Measurements from ENCODE around the gene SPTBN4. TPM values are rescaled to one million over a fixed set of nuclear protein-coding genes. Genes with fewer than 3 reads are reported as not detected.

Gene SPTBN4
- total and polyA plus RNA-seq, 2 of the 4 experiments (the other 2 are of a cell fraction): 0.72 to 0.91 TPM

GRCh38 chr19:40425450-40426287 lies 41.1 kb upstream of the SPTBN4 start, which contains the start of gene SERTAD1:
TSS of gene SERTAD1 (minus strand) at chr19:40425992. CDS start at chr19:40423546, 2,446 bp downstream.
- CTCF ChIA-PET: interaction anchor here (0.7 to 1.1 kb wide), 2 partner anchors 38 to 50 kb away, joined by 3 to 6 read pairs; no protein-coding TSS in a partner anchor
- Histone ChIP-seq H4K5ac (ENCODE audit: low read depth, low read length) (peak within 1 kb of the TSS; percentile 81), H4K20me1 (ENCODE audit: insufficient read depth, low read length) (peaks cover 10% of the 10 kb centered on the region), H2BK5ac (ENCODE audit: low read depth, low read length, poor library complexity, severe bottlenecking) (peak within 1 kb of the TSS; percentile 90), H3K9me3 (ENCODE audit: control insufficient read depth, insufficient read depth, low read length) (no peaks in the 10 kb centered on the region), H3K14ac (replicated peaks; ENCODE audit: low read depth, low read length) (peak within 1 kb of the TSS; percentile 99), H2AFZ (replicated peaks; ENCODE audit: low read length, poor library complexity) (peak within 1 kb of the TSS; percentile 93), H3K18ac (ENCODE audit: low read depth, low read length) (peak within 1 kb of the TSS; percentile 89), H3K4me1 (ENCODE audit: control insufficient read depth, insufficient read depth, low read length) (peaks cover 2% of the 10 kb centered on the region; the same call in 1 of the 2 replicates), H3K4me3 (ENCODE audit: insufficient read depth, low read depth, low read length) (peak within 1 kb of the TSS; percentile 71), H4K8ac (ENCODE audit: low read depth in 2 of 2, low read length in 2 of 2) (peak within 1 kb of the TSS; percentile 93 to 100), H2BK15ac (ENCODE audit: low read depth, low read length) (peak within 1 kb of the TSS; percentile 69), H3K4ac (ENCODE audit: low read depth, low read length) (peak within 1 kb of the TSS; percentile 96), H3K9ac (ENCODE audit: low read depth, low read length) (peak within 1 kb of the TSS; percentile 98), H3K27me3 (ENCODE audit: control insufficient read depth, insufficient read depth, low read length) (no peaks in the 10 kb centered on the region), H4K91ac (ENCODE audit: insufficient read depth, low read depth, low read length) (peak within 1 kb of the TSS; percentile 95), H3K23ac (ENCODE audit: low read depth, low read length) (peak within 1 kb of the TSS; percentile 100), H3K56ac (ENCODE audit: extremely low read depth, insufficient read depth, low read length) (peak within 1 kb of the TSS; percentile 100), H2BK20ac (ENCODE audit: low read depth, low read length) (peak within 1 kb of the TSS; percentile 30; the same call in 1 of the 2 replicates), H2BK120ac (ENCODE audit: low read depth, low read length) (peak within 1 kb of the TSS; percentile 82), H2AK5ac (ENCODE audit: low read depth, low read length) (peak within 1 kb of the TSS; percentile 98), H3K9me1 (ENCODE audit: insufficient read depth, low read length) (no peaks in the 10 kb centered on the region), H2AK9ac (replicated peaks; ENCODE audit: low read depth, low read length, poor library complexity) (peak within 1 kb of the TSS; percentile 97), H3K36me3 (ENCODE audit: control insufficient read depth, insufficient read depth, low read length) (peaks cover 12% of the 10 kb centered on the region), H3K27ac (ENCODE audit: insufficient read depth, low read length) (peak within 1 kb of the TSS; percentile 98), H3K4me2 (ENCODE audit: low read depth, low read length) (peak within 1 kb of the TSS; percentile 93), H3K79me1 (ENCODE audit: low read depth in 1 of 2, low read length in 2 of 2) (peaks cover 6 to 30% of the 10 kb centered on the region in 2 experiments; a peak in 2 of 4 replicates)
- in situ Hi-C loops (cut with MboI; ENCODE audit: low sequenced_read_pairs) (no loop called here), intact Hi-C loops (cut with micrococcal nuclease) (loop anchor here (1.0 to 10.0 kb wide), 2 partner anchors 18 to 121 kb away; no protein-coding TSS in a partner anchor), dilution Hi-C loops (cut with HindIII; ENCODE audit: low sequenced_read_pairs, unreplicated experiment) (no loop called here)
- BruUV-seq (replicated peaks): no TSS peak
- POLR2A ChIA-PET (ENCODE audit: unreplicated experiment): interaction anchor here (0.7 to 0.8 kb wide), 2 partner anchors 8 to 59 kb away, joined by 3 to 4 read pairs; no protein-coding TSS in a partner anchor
- 1% methylated on average over 28 of the region's 75 CpGs; no CpG with 5 or more reads in 1 of the 2 experiments for WGBS, 2 experiments (ENCODE audit: extremely low coverage in 2 of 2, insufficient read length in 1 of 2)
- peak; percentile 99 for DNase-seq
- peak; percentile 90 for ATAC-seq (ENCODE audit: low read depth)
- TF ChIP-seq BHLHE40 (IDR thresholded peaks at IDR 0.05; ENCODE audit: low read depth, low read length) (peak; percentile 19; the same call in 1 of the 2 replicates), CTCF (conservative IDR thresholded peaks at IDR 0.05; ENCODE audit: low read depth, low read length) (peak; percentile 49), MAFK (IDR thresholded peaks at IDR 0.05; ENCODE audit: low read depth, low read length) (no peak), CEBPB (IDR thresholded peaks at IDR 0.05; ENCODE audit: low read depth, low read length) (no peak), MXI1 (IDR thresholded peaks at IDR 0.05; ENCODE audit: borderline replicate concordance, low read depth, low read length) (peak; percentile 74; the same call in 1 of the 2 replicates), RAD21 (IDR thresholded peaks at IDR 0.05; ENCODE audit: low read length) (no peak), FOS (IDR thresholded peaks at IDR 0.05; ENCODE audit: low read depth, low read length) (peak; percentile 75), POLR2A (IDR thresholded peaks at IDR 0.05; ENCODE audit: low read depth, low read length) (peak; percentile 99), ELK1 (IDR thresholded peaks at IDR 0.05; ENCODE audit: borderline replicate concordance, low read depth, low read length) (no peak), RFX5 (IDR thresholded peaks at IDR 0.05; ENCODE audit: low read depth, low read length) (peak; percentile 74), CHD1 (IDR thresholded peaks at IDR 0.05; ENCODE audit: low read depth, low read length) (peak; percentile 60; the same call in 1 of the 2 replicates), NFE2L2 (IDR thresholded peaks at IDR 0.05; ENCODE audit: low read depth, low read length) (no peak), MAZ (IDR thresholded peaks at IDR 0.05; ENCODE audit: borderline replicate concordance, low read depth, low read length) (peak; percentile 55; the same call in 1 of the 2 replicates), SMC3 (IDR thresholded peaks at IDR 0.05; ENCODE audit: low read depth, low read length) (0 out of 2 replicates have a peak, but pooled peaks have one; percentile 5)
